Heart right ventricle (tissue), 16 donors: ENCODE measurements around the gene CCPG1. TPM values are rescaled to one million over a fixed set of nuclear protein-coding genes. Genes with fewer than 3 reads are reported as not detected.
"Not testable (repeated sequence)": the region's sequence is repeated elsewhere in the genome, so short reads cannot be mapped to it uniquely, and the experiment has no call there.

Experiments
- ATAC-seq, 8 donors: fragments of 200-7000 bp; cut with Tn5 transposase; one replicate each; pipeline ENCODE4 v1.9.1; 2020; ENCODE audit warnings: mild to moderate bottlenecking in 8 of 8, moderate library complexity in 8 of 8, moderate number of reproducible peaks in 1 of 8
- DNase-seq, 2 donors: peaks; one replicate each; pipeline ENCODE4 v3.0.0-alpha.2; 2020
- H3K27ac ChIP-seq, 10 donors: fragments of 200-600 bp; sonication (generic) in 2 of 10; one replicate each; pipeline versions ENCODE4 v1.5.0 to v1.8.0; 2020 to 2022; ENCODE audit warnings: mild to moderate bottlenecking in 3 of 10
- H3K27me3 ChIP-seq, 7 donors: fragments of 200-600 bp; one replicate each; pipeline ENCODE4 v1.8.0; 2021 to 2022; ENCODE audit warnings: mild to moderate bottlenecking in 2 of 7
- H3K36me3 ChIP-seq, 9 donors: fragments of 200-600 bp; sonication (generic) in 1 of 9; one replicate each; pipeline versions ENCODE4 v1.5.0 to v1.8.0; 2020 to 2022; ENCODE audit warnings: mild to moderate bottlenecking in 2 of 9
- H3K4me1 ChIP-seq, 9 donors: fragments of 200-600 bp; sonication (generic) in 1 of 9; one replicate each; pipeline versions ENCODE4 v1.5.0 to v1.8.0; 2020 to 2022; ENCODE audit warnings: mild to moderate bottlenecking in 4 of 9
- H3K4me3 ChIP-seq, 10 donors: fragments of 200-600 bp; sonication (generic) in 2 of 10; one replicate each; pipeline versions ENCODE4 v1.5.0 to v1.8.0; 2020 to 2022; ENCODE audit warnings: mild to moderate bottlenecking in 7 of 10, moderate library complexity in 2 of 10
- H3K9me3 ChIP-seq, 11 donors: fragments of 200-600 bp in 10 of 11; sonication (generic) in 2 of 11; one replicate each; pipeline versions ENCODE4 v1.5.0 to v1.8.0; 2013 to 2022; ENCODE audit warnings: mild to moderate bottlenecking in 2 of 11, control low read depth in 1 of 11, moderate library complexity in 1 of 11
- WGBS, 2 donors: extraction: QIAGEN DNeasy Blood & Tissue Kit; methylation state at CpG; one replicate each; pipeline ENCODE4 v1.1.7; 2013; ENCODE audit warnings: inconsistent platforms in 1 of 2; 5-methylcytosine and 5-hydroxymethylcytosine counted together
- intact Hi-C, 10 donors: fragments of 100-400 bp; cut with DNase I; formaldehyde crosslinking; loops; one replicate each; pipeline versions ENCODE4 v1.11.1 to v1.14.2; 2022
- polyA plus RNA-seq, 2 donors: library from polyadenylated mRNA; stranded (reverse); fragments of 200-250 nt; gene quantifications; one replicate each; pipeline ENCODE4 v1.2.3, GENCODE V29; 2013
- total RNA-seq, 10 donors: library from RNA; stranded (reverse); fragmentation: NEBNext Ultra II Directional in 3 of 10; extraction: Animal tissue kit (Norgen Biotek cat#: 25700) in 3 of 10; gene quantifications; one replicate each; pipeline versions ENCODE4 v1.2.1 to v1.2.4, GENCODE V29; 2021 to 2023
- TF ChIP-seq, protein P1 (sequence below), 9 donors: fragments of 200-600 bp; sonication (generic) in 2 of 9; IDR thresholded peaks; one replicate each; pipeline versions ENCODE4 v1.5.0 to v1.8.0; 2021 to 2022; ENCODE audit warnings: antibody characterized with exemption in 9 of 9, mild to moderate bottlenecking in 5 of 9, moderate library complexity in 1 of 9
- donor health status: Arrhythmogenic right ventricular cardiomyopathy.
- donor health status: ischemic (EF 13 %, LVEDD 7.1; RV severe dilation, severe dysfunction).
- donor health status: healthy with polysubstance abuse.
- donor health status: DM: no; HTN: yes; CAD: no.
- donor health status: DM: no; HTN: no; CAD: no.
- donor health status: ischemic (EF 25% LVEDD 6.9; RV normal size, moderate dysfunction).
- donor health status: ischemic (EF 25% LVEDD 5.7; RV mildly dilated, moderate dysfunction).
- donor health status: healthy.
- donor health status: DM: yes; HTN: yes; CAD: no.
- donor health status: Ischemic cardiomyopathy.
- donor health status: ischemic (EF 35%, LVEDD 5.7; RV mildly dilated, moderate dysfunction).
- donor health status: nonischemic (EF 11% LVEDD 7.7; RV severe dilation, severe dysfunction).
- donor health status: DM: yes; HTN: yes; CAD: no.
- donor health status: PGD.
- donor health status: ischemic (EF 29% LVEDD 5.4; RV normal size, mild dysfunction).
- donor health status: nonischemic (EF 23%, LVEDD 6.1; RV moderate dilation, normal function).

CCPG1 gene
- total and polyA plus RNA-seq, 12 donors = 24.5 to 106 (median 86.3) TPM

GRCh38 chr15:55407498-55408011 is 604 bp downstream of the CCPG1 start:
- H3K27ac ChIP-seq = peak overlapping the region; percentile 26 to 98 (median 92)
- no peaks in the 10 kb centered on the region for H3K36me3 ChIP-seq
- TF ChIP-seq, protein P1, sequence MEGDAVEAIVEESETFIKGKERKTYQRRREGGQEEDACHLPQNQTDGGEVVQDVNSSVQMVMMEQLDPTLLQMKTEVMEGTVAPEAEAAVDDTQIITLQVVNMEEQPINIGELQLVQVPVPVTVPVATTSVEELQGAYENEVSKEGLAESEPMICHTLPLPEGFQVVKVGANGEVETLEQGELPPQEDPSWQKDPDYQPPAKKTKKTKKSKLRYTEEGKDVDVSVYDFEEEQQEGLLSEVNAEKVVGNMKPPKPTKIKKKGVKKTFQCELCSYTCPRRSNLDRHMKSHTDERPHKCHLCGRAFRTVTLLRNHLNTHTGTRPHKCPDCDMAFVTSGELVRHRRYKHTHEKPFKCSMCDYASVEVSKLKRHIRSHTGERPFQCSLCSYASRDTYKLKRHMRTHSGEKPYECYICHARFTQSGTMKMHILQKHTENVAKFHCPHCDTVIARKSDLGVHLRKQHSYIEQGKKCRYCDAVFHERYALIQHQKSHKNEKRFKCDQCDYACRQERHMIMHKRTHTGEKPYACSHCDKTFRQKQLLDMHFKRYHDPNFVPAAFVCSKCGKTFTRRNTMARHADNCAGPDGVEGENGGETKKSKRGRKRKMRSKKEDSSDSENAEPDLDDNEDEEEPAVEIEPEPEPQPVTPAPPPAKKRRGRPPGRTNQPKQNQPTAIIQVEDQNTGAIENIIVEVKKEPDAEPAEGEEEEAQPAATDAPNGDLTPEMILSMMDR (IDR thresholded peaks at IDR 0.05) = no peak
- H3K27me3 ChIP-seq = no peaks in the 10 kb centered on the region
- no peak for DNase-seq
- peak in 4 of 8 donors; percentile 1 to 2 (median 1) for ATAC-seq
- WGBS, 2 donors = 2 to 3% methylated on average over 20 of the region's 20 CpGs
- peaks cover 3 to 59% (median 41%) of the 10 kb centered on the region in 9 donors for H3K4me1 ChIP-seq
- intact Hi-C loops = loop anchor here in 3 of 10 donors (5.0 to 10.0 kb wide), 3 partner anchors 35 to 93 kb away; partner anchors contain the start of genes PIGB (in 2 of the 3) and PIGBOS1 (in 2 of the 3)
- H3K9me3 ChIP-seq = no peaks in the 10 kb centered on the region
- H3K4me3 ChIP-seq = peak overlapping the region; percentile 72 to 96 (median 80)

DNA sequence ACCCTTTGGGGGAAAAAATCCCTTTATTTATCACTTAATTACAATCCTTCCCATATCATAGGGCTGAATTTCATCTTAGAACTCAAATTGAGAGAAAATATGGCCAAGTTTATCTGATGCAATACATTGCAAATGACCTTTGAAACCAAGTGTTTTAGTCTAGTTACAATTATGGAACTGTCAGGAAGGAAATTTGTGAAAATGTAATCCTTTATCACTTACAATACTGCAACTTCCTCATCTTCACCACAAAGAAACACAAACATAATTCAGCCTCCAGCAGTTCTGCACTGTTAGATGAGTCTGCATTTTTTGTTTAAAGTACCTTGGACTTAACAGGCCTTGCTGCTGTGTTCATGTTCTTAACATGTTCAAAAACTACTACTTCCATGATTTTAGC is 4.6 kb downstream of the CCPG1 start:
- Histone ChIP-seq H3K4me3 (no peak overlapping the region), H3K4me1 (peaks cover 3 to 75% (median 38%) of the 10 kb centered on the region in 9 donors), H3K36me3 (peaks cover 0 to under 1% (median 0%) of the 10 kb centered on the region in 9 donors), H3K9me3 (no peaks in the 10 kb centered on the region), H3K27me3 (no peaks in the 10 kb centered on the region), H3K27ac (peak overlapping the region in 5 of 10 donors; percentile 23 to 77 (median 28))
- no peak for DNase-seq
- no peak for ATAC-seq
- intact Hi-C loops = loop anchor here in 1 of 10 donors (10.0 kb wide), 1 partner anchor 89 kb away; the partner anchor contains the start of genes PIGB and PIGBOS1
- TF ChIP-seq, protein P1 (IDR thresholded peaks at IDR 0.05) = no peak

GRCh38 chr15:55402707-55403106 is 5.5 kb downstream of the CCPG1 start:
- Histone ChIP-seq H3K9me3 (no peaks in the 10 kb centered on the region), H3K27ac (peak overlapping the region in 4 of 10 donors; percentile 23 to 77 (median 42)), H3K27me3 (no peaks in the 10 kb centered on the region), H3K4me3 (no peak overlapping the region), H3K4me1 (peaks cover 3 to 73% (median 38%) of the 10 kb centered on the region in 9 donors), H3K36me3 (peaks cover 0 to 5% (median 0%) of the 10 kb centered on the region in 9 donors)
- DNase-seq (no peak), ATAC-seq (no peak)
- intact Hi-C loops = loop anchor here in 1 of 10 donors (10.0 kb wide), 1 partner anchor 88 kb away; the partner anchor contains the start of genes PIGB and PIGBOS1
- TF ChIP-seq, protein P1 (IDR thresholded peaks at IDR 0.05) = no peak

GRCh38 chr15:55401786-55402246 is 6.3 kb downstream of the CCPG1 start:
- intact Hi-C loops = loop anchor here in 1 of 10 donors (10.0 kb wide), 1 partner anchor 87 kb away; the partner anchor contains the start of genes PIGB and PIGBOS1
- Histone ChIP-seq H3K36me3 (peaks cover 0 to 5% (median 0%) of the 10 kb centered on the region in 9 donors), H3K9me3 (no peaks in the 10 kb centered on the region), H3K4me3 (no peak overlapping the region), H3K27ac (peak overlapping the region in 1 of 10 donors; percentile 77), H3K4me1 (peaks cover 3 to 69% (median 32%) of the 10 kb centered on the region in 9 donors), H3K27me3 (no peaks in the 10 kb centered on the region)
- WGBS, 2 donors = 74 to 89% methylated on average over 1 of the region's 1 CpG
- TF ChIP-seq, protein P1 (IDR thresholded peaks at IDR 0.05) = no peak
- ATAC-seq = no peak
- no peak for DNase-seq

GRCh38 chr15:55400050-55400449 is 8.1 kb downstream of the CCPG1 start:
- not testable (repeated sequence) for H3K9me3 ChIP-seq, ATAC-seq, H3K27ac ChIP-seq, H3K4me3 ChIP-seq, H3K36me3 ChIP-seq, H3K27me3 ChIP-seq, DNase-seq
- WGBS, 2 donors = 92 to 98% methylated on average over 8 of the region's 8 CpGs
- intact Hi-C loops = loop anchor here in 1 of 10 donors (10.0 kb wide), 1 partner anchor 85 kb away; the partner anchor contains the start of genes PIGB and PIGBOS1
- peaks cover 3 to 67% (median 21%) of the 10 kb centered on the region in 9 donors for H3K4me1 ChIP-seq
